A549 (cell line): ENCODE results near the gene TRPC3. TPM values are rescaled to one million over a fixed set of nuclear protein-coding genes. Genes with fewer than 3 reads are reported as not detected.

ENCODE experiments used
- ATAC-seq, 2 experiments: fragments of 200-7000 bp in 1 of 2; fragments of >200 bp in 1 of 2; cut with Nextera tagmentation in 1 of 2; cut with Tn5 transposase in 1 of 2; 3 replicates each; pipeline versions ENCODE4 v1.8.0 to v1.9.1; 2018 to 2020; ENCODE audit warnings: mild to moderate bottlenecking in 1 of 2, moderate library complexity in 1 of 2
- CTCF ChIA-PET: fragments of 300-600 bp; sonication (Branson Sonifier 250); formaldehyde crosslinking; extraction: SDS; loops from one replicate; lab custom pipeline; 2021; ENCODE audit warnings: antibody characterized with exemption, inconsistent platforms; lab: Yijun Ruan, JAX
- POLR2A ChIA-PET: fragments of 350-600 bp; formaldehyde crosslinking; extraction: SDS; loops from one replicate; lab custom pipeline; 2021; ENCODE audit warnings: antibody characterized with exemption, inconsistent platforms; lab: Yijun Ruan, JAX
- DNase-seq, 2 experiments: peaks; one replicate each; pipeline versions ENCODE4 v3.0.0 to v3.0.0-alpha.2; 2011 to 2016; ENCODE audit warnings: low read depth in 1 of 2, low spot score in 1 of 2
- FAIRE-seq: peaks from 2 replicates; lab custom pipeline; 2011; peaks lifted over from hg19 to GRCh38; lab: Jason Lieb, UNC
- H3K27ac ChIP-seq, 2 experiments: fragments of >200 bp; sonication (Bioruptor Twin); formaldehyde crosslinking; 3 replicates each; pipeline ENCODE4 v1.5.1; 2016 to 2017
- H3K4me1 ChIP-seq: fragments of >200 bp; sonication (Bioruptor Twin); formaldehyde crosslinking; 3 replicates; pipeline ENCODE4 v1.6.1; 2016
- H3K4me2 ChIP-seq: fragments of >200 bp; sonication (Bioruptor Twin); formaldehyde crosslinking; 3 replicates; pipeline ENCODE4 v1.6.1; 2016
- H3K4me3 ChIP-seq: fragments of >200 bp; sonication (Bioruptor Twin); formaldehyde crosslinking; 3 replicates; pipeline ENCODE4 v1.5.1; 2016
- H3K9me3 ChIP-seq: fragments of >200 bp; sonication (Bioruptor Twin); formaldehyde crosslinking; 3 replicates; pipeline ENCODE4 v1.6.1; 2016
- ATOH8 ChIP-seq: fragments of 250-450 bp; sonication (Bioruptor Pico); IDR thresholded peaks from 2 replicates; pipeline ENCODE4 v1.5.0; 2020; ENCODE audit warnings: low read depth, mild to moderate bottlenecking, moderate library complexity
- CBX2 ChIP-seq: fragments of 200-600 bp; sonication (generic); IDR thresholded peaks from 2 replicates; pipeline ENCODE4 v1.6.1; 2016; ENCODE audit warnings: low read depth, mild to moderate bottlenecking, borderline replicate concordance
- CBX8 ChIP-seq: fragments of 200-600 bp; sonication (generic); IDR thresholded peaks from 2 replicates; pipeline ENCODE4 v1.6.1; 2016
- CHD4 ChIP-seq: fragments of 200-600 bp; sonication (generic); IDR thresholded peaks from 2 replicates; pipeline ENCODE4 v1.6.1; 2016; ENCODE audit warnings: antibody characterized with exemption, mild to moderate bottlenecking, borderline replicate concordance
- CTCF ChIP-seq: fragments of >200 bp; sonication (Bioruptor Twin); formaldehyde crosslinking; IDR thresholded peaks from 3 replicates; pipeline ENCODE4 v1.5.1; 2016
- EP300 ChIP-seq, 2 experiments: fragments of >200 bp; sonication (Bioruptor Twin); formaldehyde crosslinking; IDR thresholded peaks; 2 replicates in 1 of 2; 3 replicates in 1 of 2; pipeline ENCODE4 v1.6.1; 2016 to 2017
- ESRRA ChIP-seq: fragments of 150-350 bp; IDR thresholded peaks from 2 replicates; pipeline ENCODE4 v1.6.1; 2014; ENCODE audit warnings: mild to moderate bottlenecking, low read length, borderline replicate concordance
- FOXS1 ChIP-seq: fragments of 250-450 bp; sonication (Bioruptor Pico); IDR thresholded peaks from 2 replicates; pipeline ENCODE4 v1.5.0; 2020; ENCODE audit warnings: mild to moderate bottlenecking, moderate library complexity
- GATA3 ChIP-seq: IDR thresholded peaks from 2 replicates; pipeline ENCODE4 v1.6.1; 2012; ENCODE audit warnings: borderline replicate concordance
- HES2 ChIP-seq: fragments of >200 bp; sonication (Bioruptor Twin); formaldehyde crosslinking; IDR thresholded peaks from 2 replicates; pipeline ENCODE4 v1.6.1; 2016
- HEYL ChIP-seq: fragments of 250-450 bp; sonication (Bioruptor Pico); IDR thresholded peaks from 2 replicates; pipeline ENCODE4 v1.8.0; 2021; ENCODE audit warnings: mild to moderate bottlenecking, moderate library complexity
- HOXB5 ChIP-seq: fragments of 250-450 bp; sonication (Bioruptor Pico); IDR thresholded peaks from 2 replicates; pipeline ENCODE4 v1.5.0; 2020; ENCODE audit warnings: mild to moderate bottlenecking, moderate library complexity
- JUNB ChIP-seq: fragments of >200 bp; sonication (Bioruptor Twin); formaldehyde crosslinking; IDR thresholded peaks from 2 replicates; pipeline ENCODE4 v1.6.1; 2016
- KDM1A ChIP-seq: fragments of 200-600 bp; sonication (generic); IDR thresholded peaks from 2 replicates; pipeline ENCODE4 v1.6.1; 2016; ENCODE audit warnings: low read depth, mild to moderate bottlenecking
- KDM5A ChIP-seq: fragments of 200-600 bp; sonication (generic); IDR thresholded peaks from 2 replicates; pipeline ENCODE4 v1.6.1; 2016; ENCODE audit warnings: antibody characterized with exemption, mild to moderate bottlenecking
- MAFK ChIP-seq: fragments of 450-650 bp; IDR thresholded peaks from 2 replicates; pipeline ENCODE4 v1.6.1; 2014; ENCODE audit not compliant: partially characterized antibody
- MYC ChIP-seq: IDR thresholded peaks from 2 replicates; pipeline ENCODE4 v1.6.1; 2012; ENCODE audit warnings: mild to moderate bottlenecking, inconsistent platforms, low read length, improper control_type of control experiment, borderline replicate concordance
- NFE2L2 ChIP-seq: fragments of 150-350 bp; conservative IDR thresholded peaks from 2 replicates; pipeline ENCODE4 v1.6.1; 2014; ENCODE audit warnings: low read length
- NPAS2 ChIP-seq: fragments of 250-450 bp; sonication (Bioruptor Pico); IDR thresholded peaks from 2 replicates; pipeline ENCODE4 v1.8.0; 2022; ENCODE audit warnings: mild to moderate bottlenecking, moderate library complexity, borderline replicate concordance
- PHF8 ChIP-seq: fragments of 200-600 bp; sonication (generic); IDR thresholded peaks from 2 replicates; pipeline ENCODE4 v1.6.1; 2016; ENCODE audit warnings: low read depth, mild to moderate bottlenecking, antibody characterized with exemption, moderate library complexity, borderline replicate concordance
- POLR2A ChIP-seq: IDR thresholded peaks from 2 replicates; pipeline ENCODE4 v1.6.1; 2012; ENCODE audit warnings: mild to moderate bottlenecking, low read length
- RARB ChIP-seq: fragments of 250-450 bp; sonication (Bioruptor Pico); IDR thresholded peaks from 2 replicates; pipeline ENCODE4 v1.8.0; 2021; ENCODE audit warnings: mild to moderate bottlenecking, moderate library complexity
- REST ChIP-seq: fragments of 200-600 bp; sonication (generic); IDR thresholded peaks from 2 replicates; pipeline ENCODE4 v1.6.1; 2016; ENCODE audit warnings: antibody characterized with exemption, mild to moderate bottlenecking, moderate library complexity
- RFX5 ChIP-seq: fragments of 450-650 bp; IDR thresholded peaks from 2 replicates; pipeline ENCODE4 v1.7.1; 2014; ENCODE audit warnings: antibody characterized with exemption, mild to moderate bottlenecking, moderate library complexity
- RNF2 ChIP-seq: fragments of 200-600 bp; sonication (generic); IDR thresholded peaks from 2 replicates; pipeline ENCODE4 v1.6.1; 2016; ENCODE audit warnings: low read depth, mild to moderate bottlenecking, antibody characterized with exemption, moderate library complexity, borderline replicate concordance
- TFCP2L1 ChIP-seq: fragments of 250-450 bp; sonication (Bioruptor Pico); IDR thresholded peaks from 2 replicates; pipeline ENCODE4 v1.5.0; 2021; ENCODE audit warnings: mild to moderate bottlenecking
- TP53 ChIP-seq: fragments of 250-450 bp; sonication (Bioruptor Pico); IDR thresholded peaks from 2 replicates; pipeline ENCODE4 v1.5.0; 2021; ENCODE audit warnings: mild to moderate bottlenecking, moderate library complexity
- ZC3H11A ChIP-seq: fragments of 450-650 bp; IDR thresholded peaks from 2 replicates; pipeline ENCODE4 v1.6.1; 2014; ENCODE audit warnings: antibody characterized with exemption, mild to moderate bottlenecking
- ZFP36 ChIP-seq: fragments of 450-650 bp; IDR thresholded peaks from 2 replicates; pipeline ENCODE4 v1.6.1; 2014; ENCODE audit warnings: borderline replicate concordance; ENCODE audit not compliant: partially characterized antibody
- ZSCAN20 ChIP-seq: fragments of 250-450 bp; sonication (Bioruptor Pico); IDR thresholded peaks from 2 replicates; pipeline ENCODE4 v1.8.0; 2022; ENCODE audit warnings: mild to moderate bottlenecking, moderate library complexity
- WGBS: methylation state at CpG from one replicate; pipeline ENCODE4 v1.1.6; 2017; ENCODE audit errors: missing lambda C conversion rate; 5-methylcytosine and 5-hydroxymethylcytosine counted together
- polyA plus RNA-seq, 4 experiments: library from polyadenylated mRNA; depleted of rRNA in 3 of 4; stranded (reverse); fragments of >200 nt; fragmentation: RNase III in 1 of 4; extraction: RNeasy Plus Mini Kit Qiagen cat#74134 plus additional on column Dnase treatment in 1 of 4; gene quantifications; 2 replicates in 3 of 4; 3 replicates in 1 of 4; pipeline ENCODE4 v1.2.3, GENCODE V29; 2011 to 2017

TRPC3 gene
- polyA plus RNA-seq, 2 of the 4 experiments (the other 2 are of a cell fraction), result 0.03 to 0.04 TPM

- TF ChIP-seq ATOH8 (CRISPR knock-in tag), result no peak
- TF ChIP-seq NPAS2 (CRISPR knock-in tag), result no peak
- TF ChIP-seq CHD4, result no peak
- TF ChIP-seq HOXB5, result no peak
- TF ChIP-seq CBX8, result no peak
- no peak for TF ChIP-seq HES2
- TF ChIP-seq ZFP36, result no peak
- no peak for TF ChIP-seq JUNB
- TF ChIP-seq POLR2A, result no peak
- no peak for TF ChIP-seq TP53 (CRISPR knock-in tag)
- TF ChIP-seq GATA3, result no peak
- TF ChIP-seq RARB (CRISPR knock-in tag), result no peak
- TF ChIP-seq KDM5A, result no peak
- no peak for TF ChIP-seq RFX5
- no peak for TF ChIP-seq KDM1A
- no peak for TF ChIP-seq PHF8
- no peak for TF ChIP-seq TFCP2L1 (CRISPR knock-in tag)
- no peak for TF ChIP-seq NFE2L2
Observed at GRCh38 chr4:121876070-121876469, 75.8 kb downstream of the TRPC3 start.

GRCh38 chr4:121875652-121876051, 76.2 kb downstream of the TRPC3 start:
- Histone ChIP-seq H3K9me3 (no peaks in the 10 kb centered on the region), H3K27ac (no peak overlapping the region), H3K4me2 (no peak overlapping the region), H3K4me1 (no peaks in the 10 kb centered on the region), H3K4me3 (no peak overlapping the region)
- ATAC-seq (no peak), DNase-seq (no peak), FAIRE-seq (no peak)
- WGBS, result 50% methylated on average over 2 of the region's 2 CpGs
- CTCF ChIA-PET, result no interaction called here
- TF ChIP-seq EP300 (IDR thresholded peaks at IDR 0.05) (no peak), ZC3H11A (no peak), MYC (no peak), ZSCAN20 (CRISPR knock-in tag) (no peak), CTCF (no peak), REST (no peak), HEYL (CRISPR knock-in tag) (no peak), FOXS1 (CRISPR knock-in tag) (no peak), RNF2 (no peak), MAFK (no peak), ESRRA (no peak), CBX2 (no peak)
- POLR2A ChIA-PET, result no interaction called here

More at GRCh38 chr4:121876070-121876469, 75.8 kb downstream of the TRPC3 start:
- CTCF ChIA-PET, result no interaction called here
- no peaks in the 10 kb centered on the region for H3K9me3 ChIP-seq
- 51% methylated on average over 4 of the region's 6 CpGs for WGBS
- POLR2A ChIA-PET, result no interaction called here
- no peak overlapping the region for H3K4me2 ChIP-seq
- H3K4me1 ChIP-seq, result no peaks in the 10 kb centered on the region
- no peak overlapping the region for H3K4me3 ChIP-seq
- ATAC-seq (no peak), DNase-seq (no peak), FAIRE-seq (no peak)
- no peak overlapping the region for H3K27ac ChIP-seq
